HEK293 (cell line): ENCODE data around the gene BIRC5.

Experiments
- CTCF ChIA-PET: fragments of 350-600 bp; formaldehyde crosslinking; extraction: SDS; loops from one replicate; lab custom pipeline; 2021; ENCODE audit warnings: antibody characterized with exemption; lab: Yijun Ruan, JAX
- POLR2A ChIA-PET: fragments of 300-600 bp; formaldehyde crosslinking; extraction: SDS; loops from one replicate; lab custom pipeline; 2020; ENCODE audit warnings: antibody characterized with exemption, inconsistent platforms; lab: Yijun Ruan, JAX
- H3K27ac ChIP-seq: fragments of 200-500 bp; sonication (Bioruptor generic); 2 replicates; pipeline ENCODE4 v1.5.1; 2014; ENCODE audit warnings: low read depth, low read length, control low read depth, inconsistent platforms; ENCODE audit errors: extremely low read depth
- H3K36me3 ChIP-seq, 2 experiments: fragments of 200-500 bp in 1 of 2; sonication (Bioruptor generic) in 1 of 2; 1 replicate in 1 of 2; 2 replicates in 1 of 2; pipeline ENCODE4 v1.5.1; 2014 to 2017; ENCODE audit warnings: inconsistent platforms in 2 of 2, low read length in 2 of 2; ENCODE audit not compliant: control insufficient read depth in 2 of 2, insufficient read depth in 1 of 2
- H3K4me1 ChIP-seq: fragments of 200-500 bp; sonication (Bioruptor generic); 2 replicates; pipeline ENCODE4 v1.5.1; 2014; ENCODE audit warnings: mild to moderate bottlenecking, low read length, inconsistent platforms; ENCODE audit not compliant: control insufficient read depth, insufficient read depth
- H3K4me3 ChIP-seq: 2 replicates; pipeline ENCODE4 v1.5.1; 2011; ENCODE audit warnings: low read depth, mild to moderate bottlenecking, control low read depth, low read length, moderate library complexity
- H3K9me3 ChIP-seq: fragments of 200-500 bp; sonication (Bioruptor generic); 2 replicates; pipeline ENCODE4 v1.5.1; 2014; ENCODE audit warnings: low read depth, low read length, inconsistent platforms; ENCODE audit not compliant: control insufficient read depth, insufficient read depth
- WT1 ChIP-seq: fragments of 450-650 bp; formaldehyde crosslinking; IDR thresholded peaks from 2 replicates; pipeline ENCODE4 v1.5.1; 2016; ENCODE audit warnings: missing biosample characterization, missing genetic modification characterization
- ZFP69B ChIP-seq: fragments of 450-650 bp; formaldehyde crosslinking; IDR thresholded peaks from 2 replicates; pipeline ENCODE4 v1.5.1; 2016; ENCODE audit warnings: missing biosample characterization, missing genetic modification characterization
- ZNF10 ChIP-seq: fragments of 450-650 bp; formaldehyde crosslinking; IDR thresholded peaks from 2 replicates; pipeline ENCODE4 v1.5.1; 2017; ENCODE audit warnings: missing biosample characterization, missing genetic modification characterization
- ZNF223 ChIP-seq: fragments of 450-650 bp; formaldehyde crosslinking; IDR thresholded peaks from 2 replicates; pipeline ENCODE4 v1.5.1; 2016; ENCODE audit warnings: missing biosample characterization, missing genetic modification characterization
- ZNF37A ChIP-seq: fragments of 450-650 bp; IDR thresholded peaks from 2 replicates; pipeline ENCODE4 v1.5.1; 2018; ENCODE audit warnings: missing biosample characterization, missing genetic modification characterization
- ZNF391 ChIP-seq: fragments of 450-650 bp; formaldehyde crosslinking; IDR thresholded peaks from 2 replicates; pipeline ENCODE4 v1.5.1; 2016; ENCODE audit warnings: low read depth, missing biosample characterization, missing genetic modification characterization, borderline replicate concordance
- ZNF433 ChIP-seq: fragments of 450-650 bp; formaldehyde crosslinking; IDR thresholded peaks from 2 replicates; pipeline ENCODE4 v1.5.1; 2016; ENCODE audit warnings: missing biosample characterization, missing genetic modification characterization, low read depth
- ZNF571 ChIP-seq: fragments of 450-650 bp; formaldehyde crosslinking; IDR thresholded peaks from 2 replicates; pipeline ENCODE4 v1.5.0; 2017; ENCODE audit warnings: missing biosample characterization, missing genetic modification characterization
- ZNF596 ChIP-seq: fragments of 450-650 bp; IDR thresholded peaks from 2 replicates; pipeline ENCODE4 v1.5.0; 2018; ENCODE audit warnings: missing biosample characterization, mild to moderate bottlenecking, missing genetic modification characterization, moderate library complexity
- ZNF600 ChIP-seq: fragments of 450-650 bp; formaldehyde crosslinking; IDR thresholded peaks from 2 replicates; pipeline ENCODE4 v1.5.1; 2016; ENCODE audit warnings: missing biosample characterization, missing genetic modification characterization
- ZNF658 ChIP-seq: fragments of 450-650 bp; formaldehyde crosslinking; IDR thresholded peaks from 2 replicates; pipeline ENCODE4; 2016; ENCODE audit warnings: missing biosample characterization, missing genetic modification characterization
- TF ChIP-seq, protein P1 (sequence below): fragments of 450-650 bp; formaldehyde crosslinking; IDR thresholded peaks from 2 replicates; pipeline ENCODE4 v1.5.1; 2016; ENCODE audit warnings: missing biosample characterization, missing genetic modification characterization
- TF ChIP-seq, protein P2 (sequence below): fragments of 450-650 bp; formaldehyde crosslinking; IDR thresholded peaks from 2 replicates; pipeline ENCODE4 v1.5.1; 2016; ENCODE audit warnings: missing biosample characterization, missing genetic modification characterization, borderline replicate concordance
- TF ChIP-seq, protein P3 (sequence below): fragments of 450-650 bp; formaldehyde crosslinking; IDR thresholded peaks from 2 replicates; pipeline ENCODE4 v1.5.1; 2016; ENCODE audit warnings: missing biosample characterization, missing genetic modification characterization, borderline replicate concordance
- TF ChIP-seq, protein P4 (sequence below): fragments of 450-650 bp; formaldehyde crosslinking; conservative IDR thresholded peaks from 2 replicates; pipeline ENCODE4 v1.5.1; 2016; ENCODE audit warnings: low read depth, missing biosample characterization, missing genetic modification characterization

BIRC5 gene

DNA sequence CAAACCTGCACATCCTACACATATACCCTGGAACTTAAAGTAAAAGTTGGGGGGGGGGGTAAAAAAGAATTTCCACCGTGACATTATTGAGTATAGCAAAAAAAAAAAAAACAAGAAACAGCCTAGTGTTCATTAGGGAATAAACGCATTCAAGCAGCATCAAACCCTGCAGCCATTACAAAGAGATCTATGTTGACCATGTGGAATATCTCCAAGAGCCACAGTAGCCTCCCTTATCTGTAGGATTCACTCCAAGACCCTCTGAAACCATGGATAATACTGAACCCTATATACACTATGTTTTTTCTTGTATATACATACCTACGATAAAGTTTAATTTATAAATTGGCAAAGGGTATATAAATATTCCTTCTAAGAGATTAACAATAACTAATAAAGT lies 5.6 kb upstream of the BIRC5 start (continued):
- TF ChIP-seq ZNF433 (tag by site-specific recombination) (no peak), WT1 (tag by site-specific recombination) (no peak), ZNF596 (tag by site-specific recombination) (no peak)
- TF ChIP-seq, protein P1, sequence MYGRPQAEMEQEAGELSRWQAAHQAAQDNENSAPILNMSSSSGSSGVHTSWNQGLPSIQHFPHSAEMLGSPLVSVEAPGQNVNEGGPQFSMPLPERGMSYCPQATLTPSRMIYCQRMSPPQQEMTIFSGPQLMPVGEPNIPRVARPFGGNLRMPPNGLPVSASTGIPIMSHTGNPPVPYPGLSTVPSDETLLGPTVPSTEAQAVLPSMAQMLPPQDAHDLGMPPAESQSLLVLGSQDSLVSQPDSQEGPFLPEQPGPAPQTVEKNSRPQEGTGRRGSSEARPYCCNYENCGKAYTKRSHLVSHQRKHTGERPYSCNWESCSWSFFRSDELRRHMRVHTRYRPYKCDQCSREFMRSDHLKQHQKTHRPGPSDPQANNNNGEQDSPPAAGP = no peak
- TF ChIP-seq, protein P2, sequence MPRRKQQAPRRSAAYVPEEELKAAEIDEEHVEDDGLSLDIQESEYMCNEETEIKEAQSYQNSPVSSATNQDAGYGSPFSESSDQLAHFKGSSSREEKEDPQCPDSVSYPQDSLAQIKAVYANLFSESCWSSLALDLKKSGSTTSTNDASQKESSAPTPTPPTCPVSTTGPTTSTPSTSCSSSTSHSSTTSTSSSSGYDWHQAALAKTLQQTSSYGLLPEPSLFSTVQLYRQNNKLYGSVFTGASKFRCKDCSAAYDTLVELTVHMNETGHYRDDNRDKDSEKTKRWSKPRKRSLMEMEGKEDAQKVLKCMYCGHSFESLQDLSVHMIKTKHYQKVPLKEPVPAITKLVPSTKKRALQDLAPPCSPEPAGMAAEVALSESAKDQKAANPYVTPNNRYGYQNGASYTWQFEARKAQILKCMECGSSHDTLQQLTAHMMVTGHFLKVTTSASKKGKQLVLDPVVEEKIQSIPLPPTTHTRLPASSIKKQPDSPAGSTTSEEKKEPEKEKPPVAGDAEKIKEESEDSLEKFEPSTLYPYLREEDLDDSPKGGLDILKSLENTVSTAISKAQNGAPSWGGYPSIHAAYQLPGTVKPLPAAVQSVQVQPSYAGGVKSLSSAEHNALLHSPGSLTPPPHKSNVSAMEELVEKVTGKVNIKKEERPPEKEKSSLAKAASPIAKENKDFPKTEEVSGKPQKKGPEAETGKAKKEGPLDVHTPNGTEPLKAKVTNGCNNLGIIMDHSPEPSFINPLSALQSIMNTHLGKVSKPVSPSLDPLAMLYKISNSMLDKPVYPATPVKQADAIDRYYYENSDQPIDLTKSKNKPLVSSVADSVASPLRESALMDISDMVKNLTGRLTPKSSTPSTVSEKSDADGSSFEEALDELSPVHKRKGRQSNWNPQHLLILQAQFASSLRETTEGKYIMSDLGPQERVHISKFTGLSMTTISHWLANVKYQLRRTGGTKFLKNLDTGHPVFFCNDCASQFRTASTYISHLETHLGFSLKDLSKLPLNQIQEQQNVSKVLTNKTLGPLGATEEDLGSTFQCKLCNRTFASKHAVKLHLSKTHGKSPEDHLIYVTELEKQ (tag by site-specific recombination) = no peak

DNA sequence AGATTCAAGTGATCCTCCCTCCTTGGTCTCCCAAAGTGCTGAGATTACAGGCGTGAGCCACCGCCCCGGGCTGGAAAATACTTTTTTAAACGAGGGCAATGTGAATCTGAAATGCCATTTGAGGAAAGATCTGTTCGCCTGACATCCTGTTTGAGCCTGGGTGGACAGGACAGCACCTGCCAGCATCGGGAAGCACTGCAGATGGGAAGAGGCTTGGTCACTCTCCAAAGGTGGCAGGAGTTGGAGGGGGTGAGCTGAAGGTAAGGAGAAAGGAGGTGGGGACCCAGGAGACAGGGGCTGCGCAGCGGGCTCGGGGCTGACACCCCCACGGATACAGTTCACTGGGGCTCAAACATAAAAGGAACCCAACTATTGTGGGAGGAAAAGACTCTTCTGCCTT lies 3.9 kb upstream of the BIRC5 start:
- TF ChIP-seq ZFP69B (tag by site-specific recombination) (no peak), ZNF391 (no peak), ZNF600 (no peak), ZNF37A (tag by site-specific recombination) (no peak), ZNF10 (tag by site-specific recombination) (no peak), ZNF223 (tag by site-specific recombination) (no peak), ZNF658 (tag by site-specific recombination) (no peak), ZNF571 (no peak)
- TF ChIP-seq, protein P3, sequence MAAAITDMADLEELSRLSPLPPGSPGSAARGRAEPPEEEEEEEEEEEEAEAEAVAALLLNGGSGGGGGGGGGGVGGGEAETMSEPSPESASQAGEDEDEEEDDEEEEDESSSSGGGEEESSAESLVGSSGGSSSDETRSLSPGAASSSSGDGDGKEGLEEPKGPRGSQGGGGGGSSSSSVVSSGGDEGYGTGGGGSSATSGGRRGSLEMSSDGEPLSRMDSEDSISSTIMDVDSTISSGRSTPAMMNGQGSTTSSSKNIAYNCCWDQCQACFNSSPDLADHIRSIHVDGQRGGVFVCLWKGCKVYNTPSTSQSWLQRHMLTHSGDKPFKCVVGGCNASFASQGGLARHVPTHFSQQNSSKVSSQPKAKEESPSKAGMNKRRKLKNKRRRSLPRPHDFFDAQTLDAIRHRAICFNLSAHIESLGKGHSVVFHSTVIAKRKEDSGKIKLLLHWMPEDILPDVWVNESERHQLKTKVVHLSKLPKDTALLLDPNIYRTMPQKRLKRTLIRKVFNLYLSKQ = no peak
- TF ChIP-seq, protein P4, sequence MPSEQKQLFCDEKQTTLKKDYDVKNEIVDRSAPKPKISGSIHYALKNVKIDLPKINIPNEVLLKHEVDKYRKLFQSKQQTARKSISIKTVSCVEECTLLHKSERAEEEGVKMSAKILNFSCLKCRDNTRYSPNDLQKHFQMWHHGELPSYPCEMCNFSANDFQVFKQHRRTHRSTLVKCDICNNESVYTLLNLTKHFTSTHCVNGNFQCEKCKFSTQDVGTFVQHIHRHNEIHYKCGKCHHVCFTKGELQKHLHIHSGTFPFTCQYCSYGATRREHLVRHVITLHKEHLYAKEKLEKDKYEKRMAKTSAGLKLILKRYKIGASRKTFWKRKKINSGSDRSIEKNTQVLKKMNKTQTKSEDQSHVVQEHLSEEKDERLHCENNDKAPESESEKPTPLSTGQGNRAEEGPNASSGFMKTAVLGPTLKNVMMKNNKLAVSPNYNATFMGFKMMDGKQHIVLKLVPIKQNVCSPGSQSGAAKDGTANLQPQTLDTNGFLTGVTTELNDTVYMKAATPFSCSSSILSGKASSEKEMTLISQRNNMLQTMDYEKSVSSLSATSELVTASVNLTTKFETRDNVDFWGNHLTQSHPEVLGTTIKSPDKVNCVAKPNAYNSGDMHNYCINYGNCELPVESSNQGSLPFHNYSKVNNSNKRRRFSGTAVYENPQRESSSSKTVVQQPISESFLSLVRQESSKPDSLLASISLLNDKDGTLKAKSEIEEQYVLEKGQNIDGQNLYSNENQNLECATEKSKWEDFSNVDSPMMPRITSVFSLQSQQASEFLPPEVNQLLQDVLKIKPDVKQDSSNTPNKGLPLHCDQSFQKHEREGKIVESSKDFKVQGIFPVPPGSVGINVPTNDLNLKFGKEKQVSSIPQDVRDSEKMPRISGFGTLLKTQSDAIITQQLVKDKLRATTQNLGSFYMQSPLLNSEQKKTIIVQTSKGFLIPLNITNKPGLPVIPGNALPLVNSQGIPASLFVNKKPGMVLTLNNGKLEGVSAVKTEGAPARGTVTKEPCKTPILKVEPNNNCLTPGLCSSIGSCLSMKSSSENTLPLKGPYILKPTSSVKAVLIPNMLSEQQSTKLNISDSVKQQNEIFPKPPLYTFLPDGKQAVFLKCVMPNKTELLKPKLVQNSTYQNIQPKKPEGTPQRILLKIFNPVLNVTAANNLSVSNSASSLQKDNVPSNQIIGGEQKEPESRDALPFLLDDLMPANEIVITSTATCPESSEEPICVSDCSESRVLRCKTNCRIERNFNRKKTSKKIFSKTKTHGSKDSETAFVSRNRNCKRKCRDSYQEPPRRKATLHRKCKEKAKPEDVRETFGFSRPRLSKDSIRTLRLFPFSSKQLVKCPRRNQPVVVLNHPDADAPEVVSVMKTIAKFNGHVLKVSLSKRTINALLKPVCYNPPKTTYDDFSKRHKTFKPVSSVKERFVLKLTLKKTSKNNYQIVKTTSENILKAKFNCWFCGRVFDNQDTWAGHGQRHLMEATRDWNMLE (tag by site-specific recombination) = no peak
- TF ChIP-seq, all 188 proteins: peak for 0
- POLR2A ChIA-PET = interaction anchor here (0.7 kb wide), 1 partner anchor 9 kb away, joined by 3 read pairs; no protein-coding TSS in a partner anchor
- H3K4me3 ChIP-seq = no peak overlapping the region
- no peaks in the 10 kb centered on the region for H3K9me3 ChIP-seq
- peaks cover under 1 to 17% of the 10 kb centered on the region in 2 experiments; a peak in 2 of 3 replicates for H3K36me3 ChIP-seq
- 0 out of 2 replicates have a peak, but pooled peaks cover under 1% of the 10 kb centered on the region for H3K4me1 ChIP-seq
- CTCF ChIA-PET = no interaction called here
- no peak overlapping the region for H3K27ac ChIP-seq
